GM12878 (cell line): Measurements from ENCODE around the gene CCDC6. TPM values are rescaled to one million over a fixed set of nuclear protein-coding genes. Genes with fewer than 3 reads are reported as not detected.
A peak's percentile ranks its signal among the peaks of the same experiment; 100 is the strongest.

Experiments used
- ATAC-seq: fragments of 200-7000 bp; cut with Tn5 transposase; 3 replicates; pipeline ENCODE4 v1.9.1; 2020; ENCODE audit warnings: mild to moderate bottlenecking, moderate library complexity
- BruUV-seq: library from RNA; stranded (reverse); fragments of 400-500 nt; replicated peaks from 2 replicates; lab custom pipeline; 2021; lab: Mats Ljungman, UMichigan
- CTCF ChIA-PET: fragments of 300-600 bp; sonication (Branson Sonifier 250); formaldehyde crosslinking; extraction: SDS; loops from one replicate; lab custom pipeline; 2021; ENCODE audit warnings: inconsistent platforms; lab: Yijun Ruan, JAX
- POLR2A ChIA-PET: fragments of 350-600 bp; formaldehyde crosslinking; extraction: SDS; loops from one replicate; lab custom pipeline; 2021; ENCODE audit warnings: inconsistent platforms; lab: Charles Lee
- RAD21 ChIA-PET: fragments of 300-600 bp; sonication (Branson Sonifier 250); formaldehyde crosslinking; loops from one replicate; lab custom pipeline; 2023; ENCODE audit warnings: antibody characterized with exemption; ENCODE audit not compliant: unreplicated experiment; lab: Charles Lee
- SMC1A ChIA-PET: fragments of 300-600 bp; sonication (Branson Sonifier 250); formaldehyde crosslinking; loops from one replicate; lab custom pipeline; 2023; ENCODE audit not compliant: unreplicated experiment, uncharacterized antibody; lab: Charles Lee
- DNase-seq: peaks from one replicate; pipeline ENCODE4 v3.0.0-alpha.2; 2011; ENCODE audit warnings: low read depth, low spot score
- FAIRE-seq: peaks from 3 replicates; lab custom pipeline; 2011; peaks lifted over from hg19 to GRCh38; lab: Jason Lieb, UNC
- H2AFZ ChIP-seq: 2 replicates; pipeline ENCODE4 v1.6.0; 2011; ENCODE audit warnings: low read depth, low read length, control low read depth; ENCODE audit not compliant: control insufficient read depth
- H3K27ac ChIP-seq: 2 replicates; pipeline ENCODE4 v1.5.1; 2011; ENCODE audit warnings: control low read depth; ENCODE audit not compliant: control insufficient read depth, insufficient read depth
- H3K27me3 ChIP-seq, 2 experiments: replicated peaks in 1 of 2; 2 replicates each; pipeline versions ENCODE4 v1.6.0 to v1.6.1; 2011; ENCODE audit warnings: low read length in 1 of 2; ENCODE audit not compliant: control insufficient read depth in 2 of 2, insufficient read depth in 2 of 2
- H3K36me3 ChIP-seq, 2 experiments: 2 replicates each; pipeline ENCODE4 v1.5.1; 2011; ENCODE audit warnings: low read length in 1 of 2; ENCODE audit not compliant: control insufficient read depth in 2 of 2, insufficient read depth in 2 of 2
- H3K4me1 ChIP-seq: 2 replicates; pipeline ENCODE4 v1.6.1; 2011; ENCODE audit warnings: mild to moderate bottlenecking, low read length, moderate library complexity, mixed read lengths; ENCODE audit not compliant: control insufficient read depth, insufficient read depth
- H3K4me2 ChIP-seq: 2 replicates; pipeline ENCODE4 v1.6.0; 2011; ENCODE audit warnings: control low read depth; ENCODE audit not compliant: control insufficient read depth, insufficient read depth
- H3K4me3 ChIP-seq: fragments of 200-600 bp; sonication (generic); 2 replicates; pipeline ENCODE4 v1.5.1; 2016
- H3K79me2 ChIP-seq: 2 replicates; pipeline ENCODE4 v1.6.0; 2011; ENCODE audit warnings: low read length; ENCODE audit not compliant: control insufficient read depth, insufficient read depth
- H3K9ac ChIP-seq: 2 replicates; pipeline ENCODE4 v1.8.0; 2011; ENCODE audit warnings: low read length, control low read depth, mixed read lengths; ENCODE audit not compliant: control insufficient read depth, insufficient read depth
- H3K9me3 ChIP-seq: replicated peaks from 3 replicates; pipeline ENCODE4 v1.5.1; 2011; ENCODE audit warnings: mild to moderate bottlenecking, low read length; ENCODE audit not compliant: control insufficient read depth, insufficient read depth
- H4K20me1 ChIP-seq: 2 replicates; pipeline ENCODE4 v1.6.0; 2011; ENCODE audit not compliant: control insufficient read depth, insufficient read depth
- MLLT1 ChIP-seq: fragments of 450-650 bp; IDR thresholded peaks from 2 replicates; pipeline ENCODE4 v1.6.1; 2016; ENCODE audit warnings: mild to moderate bottlenecking
- WGBS: methylation state at CpG from one replicate; pipeline ENCODE4 v1.1.6; 2016; ENCODE audit warnings: low lambda C conversion rate; ENCODE audit not compliant: insufficient replicate concordance, insufficient coverage; ENCODE audit errors: missing lambda C conversion rate; 5-methylcytosine and 5-hydroxymethylcytosine counted together
- in situ Hi-C: fragments of 300-500 bp; cut with MboI; formaldehyde crosslinking; loops from 9 replicates; pipeline ENCODE4 v1.14.3; 2018; ENCODE audit warnings: mixed read lengths
- intact Hi-C: fragments of 100-400 bp; cut with micrococcal nuclease; formaldehyde crosslinking; loops from one replicate; pipeline ENCODE4 v1.14.2; 2022; ENCODE audit not compliant: unreplicated experiment
- polyA plus RNA-seq, 11 experiments: library from polyadenylated mRNA; depleted of rRNA in 4 of 11; unstranded in 6 of 11; stranded (reverse) in 5 of 11; fragments of >200 nt; fragmentation: Nextera tagmentation in 4 of 11; fragmentation: Illumina TruSeq in 1 of 11; extraction: Ambion mirVana in 4 of 11; extraction: Trizol in 1 of 11; gene quantifications; 1 replicate in 1 of 11; 2 replicates in 10 of 11; pipeline versions ENCODE4 v1.2.1 to v1.2.3, GENCODE V29; 2011 to 2016; ENCODE audit warnings: inconsistent platforms in 2 of 11, missing spikeins in 2 of 11, low read depth in 1 of 11
- total RNA-seq, 4 experiments: library from RNA; depleted of rRNA in 3 of 4; stranded (reverse); fragments of >200 nt in 3 of 4; fragmentation: Illumina TruSeq in 1 of 4; extraction: Trizol in 1 of 4; gene quantifications; 2 replicates each; pipeline versions ENCODE4 v1.2.1 to v1.2.3, GENCODE V29; 2013 to 2021
- TF ChIP-seq, protein P1 (sequence below): fragments of 450-650 bp; IDR thresholded peaks from 2 replicates; pipeline ENCODE4 v1.6.1; 2017; ENCODE audit warnings: antibody characterized with exemption, mild to moderate bottlenecking, moderate library complexity

Gene CCDC6
- total and polyA plus RNA-seq, 10 of the 15 experiments (the other 5 are each of a cell fraction or from before 2014, with no cell fraction given) = 11.8 to 46.2 (median 26.7) TPM

DNA sequence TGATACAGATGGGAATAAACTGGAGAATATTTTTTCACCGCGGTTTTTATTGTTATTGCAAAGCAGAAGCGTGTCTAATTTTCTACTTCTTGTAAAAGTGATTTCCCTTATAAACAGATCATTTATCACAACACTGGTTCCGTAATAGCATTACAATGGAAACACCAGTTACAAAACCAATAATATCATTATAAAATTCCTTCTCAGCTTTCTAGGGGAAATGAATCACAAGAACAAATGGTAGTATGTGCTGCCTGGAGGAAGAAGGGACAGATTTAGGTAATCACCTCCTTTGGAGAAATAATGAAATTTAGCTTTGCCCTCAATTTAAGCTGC, 2.4 kb upstream of the CCDC6 start:
- Histone ChIP-seq H4K20me1 (no peaks in the 10 kb centered on the region), H3K79me2 (peaks cover 28% of the 10 kb centered on the region), H3K9ac (no peak overlapping the region), H3K27me3 (no peaks in the 10 kb centered on the region), H3K27ac (peak overlapping the region; percentile 88; the same call in 1 of the 2 replicates), H3K4me2 (peak overlapping the region; percentile 95), H3K4me3 (peak overlapping the region; percentile 94), H2AFZ (peak overlapping the region; percentile 92), H3K4me1 (peaks cover 8% of the 10 kb centered on the region; the same call in 1 of the 2 replicates), H3K9me3 (no peaks in the 10 kb centered on the region; the same call in 2 of the 3 replicates)
- CTCF ChIA-PET = interaction anchor here (0.8 to 5.7 kb wide), 21 partner anchors 14 to 328 kb away, joined by 3 to 181 read pairs (median 6); no protein-coding TSS in a partner anchor
- RAD21 ChIA-PET = interaction anchor here (0.9 to 6.1 kb wide), 12 partner anchors 11 to 283 kb away, joined by 3 to 140 read pairs (median 4); no protein-coding TSS in a partner anchor
- DNase-seq = no peak
- POLR2A ChIA-PET = interaction anchor here (0.6 to 1.6 kb wide), 8 partner anchors 21 to 189 kb away, joined by 3 to 6 read pairs (median 3); no protein-coding TSS in a partner anchor
- SMC1A ChIA-PET = interaction anchor here (0.6 to 10.1 kb wide), 27 partner anchors 10 to 1146 kb away, joined by 3 to 143 read pairs (median 4); no protein-coding TSS in a partner anchor
- intact Hi-C loops (loop anchor here (5.0 to 10.0 kb wide), 5 partner anchors 189 to 1644 kb away; partner anchors contain the start of genes CISD1 and IPMK), in situ Hi-C loops (no loop called here)
- 51% methylated on average over 4 of the region's 4 CpGs for WGBS
- peak; percentile 81; the same call in 1 of the 2 replicates for TF ChIP-seq MLLT1
- TF ChIP-seq, protein P1, sequence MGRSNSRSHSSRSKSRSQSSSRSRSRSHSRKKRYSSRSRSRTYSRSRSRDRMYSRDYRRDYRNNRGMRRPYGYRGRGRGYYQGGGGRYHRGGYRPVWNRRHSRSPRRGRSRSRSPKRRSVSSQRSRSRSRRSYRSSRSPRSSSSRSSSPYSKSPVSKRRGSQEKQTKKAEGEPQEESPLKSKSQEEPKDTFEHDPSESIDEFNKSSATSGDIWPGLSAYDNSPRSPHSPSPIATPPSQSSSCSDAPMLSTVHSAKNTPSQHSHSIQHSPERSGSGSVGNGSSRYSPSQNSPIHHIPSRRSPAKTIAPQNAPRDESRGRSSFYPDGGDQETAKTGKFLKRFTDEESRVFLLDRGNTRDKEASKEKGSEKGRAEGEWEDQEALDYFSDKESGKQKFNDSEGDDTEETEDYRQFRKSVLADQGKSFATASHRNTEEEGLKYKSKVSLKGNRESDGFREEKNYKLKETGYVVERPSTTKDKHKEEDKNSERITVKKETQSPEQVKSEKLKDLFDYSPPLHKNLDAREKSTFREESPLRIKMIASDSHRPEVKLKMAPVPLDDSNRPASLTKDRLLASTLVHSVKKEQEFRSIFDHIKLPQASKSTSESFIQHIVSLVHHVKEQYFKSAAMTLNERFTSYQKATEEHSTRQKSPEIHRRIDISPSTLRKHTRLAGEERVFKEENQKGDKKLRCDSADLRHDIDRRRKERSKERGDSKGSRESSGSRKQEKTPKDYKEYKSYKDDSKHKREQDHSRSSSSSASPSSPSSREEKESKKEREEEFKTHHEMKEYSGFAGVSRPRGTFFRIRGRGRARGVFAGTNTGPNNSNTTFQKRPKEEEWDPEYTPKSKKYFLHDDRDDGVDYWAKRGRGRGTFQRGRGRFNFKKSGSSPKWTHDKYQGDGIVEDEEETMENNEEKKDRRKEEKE = no peak
- TF ChIP-seq, all 136 proteins: peak for 1
- no peak for ATAC-seq
- no TSS peak for BruUV-seq
- H3K36me3 ChIP-seq = no peaks in the 10 kb centered on the region
- no peak for FAIRE-seq
